ENCODE measurements around the gene RPS2. TPM values are rescaled to one million over a fixed set of nuclear protein-coding genes. Genes with fewer than 3 reads are reported as not detected.

Gene RPS2
- total and polyA plus RNA-seq, 2 donors (not counting 1 experiment from before 2014, with no cell fraction given): 1,683 to 2,596 TPM

DNA sequence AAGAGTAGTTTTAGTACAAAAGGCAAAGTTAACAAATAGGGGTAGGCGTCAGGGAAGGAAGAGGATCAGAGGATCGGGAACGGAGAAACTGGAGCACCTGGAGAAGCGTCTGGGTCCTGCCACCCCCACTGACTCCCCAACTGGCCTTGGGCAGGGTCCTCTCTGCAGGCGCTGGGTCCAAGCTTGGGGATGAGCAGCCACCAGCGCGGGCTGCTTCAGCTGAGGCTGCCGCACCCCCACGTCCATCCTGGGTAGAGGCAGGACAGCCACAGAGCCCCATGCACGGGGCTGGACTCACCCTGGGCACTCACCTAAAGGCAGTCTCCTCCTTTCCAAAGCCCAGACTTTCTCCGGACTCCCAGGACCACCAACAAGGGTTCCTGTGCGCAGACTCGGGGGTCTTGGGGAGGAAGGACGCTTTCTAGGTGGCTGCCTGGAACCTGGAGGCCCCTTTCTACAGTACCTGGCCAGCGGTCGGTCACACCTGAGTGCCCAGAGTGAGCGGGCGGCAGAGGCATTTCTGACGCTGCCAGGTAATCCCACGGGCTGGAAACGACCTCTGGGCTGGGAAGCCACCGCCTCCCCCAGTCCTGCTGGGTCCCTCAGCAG, 47.5 kb downstream of the RPS2 start:
- TF ChIP-seq, protein P1, sequence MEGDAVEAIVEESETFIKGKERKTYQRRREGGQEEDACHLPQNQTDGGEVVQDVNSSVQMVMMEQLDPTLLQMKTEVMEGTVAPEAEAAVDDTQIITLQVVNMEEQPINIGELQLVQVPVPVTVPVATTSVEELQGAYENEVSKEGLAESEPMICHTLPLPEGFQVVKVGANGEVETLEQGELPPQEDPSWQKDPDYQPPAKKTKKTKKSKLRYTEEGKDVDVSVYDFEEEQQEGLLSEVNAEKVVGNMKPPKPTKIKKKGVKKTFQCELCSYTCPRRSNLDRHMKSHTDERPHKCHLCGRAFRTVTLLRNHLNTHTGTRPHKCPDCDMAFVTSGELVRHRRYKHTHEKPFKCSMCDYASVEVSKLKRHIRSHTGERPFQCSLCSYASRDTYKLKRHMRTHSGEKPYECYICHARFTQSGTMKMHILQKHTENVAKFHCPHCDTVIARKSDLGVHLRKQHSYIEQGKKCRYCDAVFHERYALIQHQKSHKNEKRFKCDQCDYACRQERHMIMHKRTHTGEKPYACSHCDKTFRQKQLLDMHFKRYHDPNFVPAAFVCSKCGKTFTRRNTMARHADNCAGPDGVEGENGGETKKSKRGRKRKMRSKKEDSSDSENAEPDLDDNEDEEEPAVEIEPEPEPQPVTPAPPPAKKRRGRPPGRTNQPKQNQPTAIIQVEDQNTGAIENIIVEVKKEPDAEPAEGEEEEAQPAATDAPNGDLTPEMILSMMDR (conservative IDR thresholded peaks at IDR 0.05 in 1 of 2, IDR thresholded peaks at IDR 0.05 in 1 of 2; ENCODE audit: low read depth in 1 of 2, low read length in 2 of 2): no peak
- peak; percentile 89 for TF ChIP-seq EZH2 (IDR thresholded peaks at IDR 0.05; ENCODE audit: low read length, missing control alignments)
- Histone ChIP-seq H3K79me2 (ENCODE audit: control insufficient read depth, insufficient read depth, low read length) (no peaks in the 10 kb centered on the region), H3K9ac (ENCODE audit: insufficient read depth, low read length) (no peak overlapping the region), H3K27me3 (ENCODE audit: control insufficient read depth, insufficient read depth, low read length) (peaks cover 41% of the 10 kb centered on the region), H3K27ac (ENCODE audit: insufficient read depth, low read length) (no peak overlapping the region), H3K36me3 (ENCODE audit: control insufficient read depth, insufficient read depth, low read length) (no peaks in the 10 kb centered on the region), H4K20me1 (ENCODE audit: control insufficient read depth, extremely low read depth, insufficient read depth, low read length) (no peaks in the 10 kb centered on the region), H3K4me2 (ENCODE audit: extremely low read depth, insufficient read depth, low read length) (no peak overlapping the region), H3K4me3 (replicated peaks in 1 of 4; ENCODE audit: control extremely low read depth in 1 of 4, insufficient read depth in 1 of 4, low read depth in 3 of 4, low read length in 4 of 4) (no peak overlapping the region), H2AFZ (ENCODE audit: low read length) (no peak overlapping the region), H3K9me3 (ENCODE audit: control insufficient read depth, insufficient read depth, low read depth, low read length) (no peaks in the 10 kb centered on the region), H3K4me1 (ENCODE audit: control insufficient read depth, extremely low read depth, insufficient read depth, low read length) (no peaks in the 10 kb centered on the region)
- no peak for DNase-seq (ENCODE audit: low read depth in 2 of 2)

DNA sequence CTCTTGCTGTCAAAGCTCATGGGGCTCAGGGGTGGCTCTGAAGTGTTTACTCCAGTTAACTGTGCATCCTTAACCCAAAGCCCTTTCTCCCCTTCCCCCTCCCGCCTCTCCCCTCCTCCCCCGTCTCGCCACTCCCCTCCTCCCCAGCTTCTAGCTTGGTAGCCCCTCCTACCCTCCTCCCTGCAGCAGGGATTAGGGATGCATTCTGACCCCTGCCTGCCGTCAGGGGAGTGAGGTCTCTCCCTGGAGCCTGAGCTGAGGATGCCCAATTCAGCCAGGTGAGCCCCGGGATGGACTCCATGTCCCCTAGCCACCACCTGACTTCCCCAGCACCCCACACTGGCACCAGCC, 48.0 kb downstream of the RPS2 start:
- no peak for DNase-seq (ENCODE audit: low read depth in 2 of 2)
- Histone ChIP-seq H3K9me3 (ENCODE audit: control insufficient read depth, insufficient read depth, low read depth, low read length) (no peaks in the 10 kb centered on the region), H4K20me1 (ENCODE audit: control insufficient read depth, extremely low read depth, insufficient read depth, low read length) (no peaks in the 10 kb centered on the region), H3K9ac (ENCODE audit: insufficient read depth, low read length) (no peak overlapping the region), H3K4me1 (ENCODE audit: control insufficient read depth, extremely low read depth, insufficient read depth, low read length) (no peaks in the 10 kb centered on the region), H3K4me3 (replicated peaks in 1 of 4; ENCODE audit: control extremely low read depth in 1 of 4, insufficient read depth in 1 of 4, low read depth in 3 of 4, low read length in 4 of 4) (no peak overlapping the region), H3K79me2 (ENCODE audit: control insufficient read depth, insufficient read depth, low read length) (no peaks in the 10 kb centered on the region), H2AFZ (ENCODE audit: low read length) (no peak overlapping the region), H3K36me3 (ENCODE audit: control insufficient read depth, insufficient read depth, low read length) (no peaks in the 10 kb centered on the region), H3K27ac (ENCODE audit: insufficient read depth, low read length) (no peak overlapping the region), H3K4me2 (ENCODE audit: extremely low read depth, insufficient read depth, low read length) (no peak overlapping the region), H3K27me3 (ENCODE audit: control insufficient read depth, insufficient read depth, low read length) (peaks cover 41% of the 10 kb centered on the region)
- no peak for TF ChIP-seq EZH2 (IDR thresholded peaks at IDR 0.05; ENCODE audit: low read length, missing control alignments)
- TF ChIP-seq, protein P1 (conservative IDR thresholded peaks at IDR 0.05 in 1 of 2, IDR thresholded peaks at IDR 0.05 in 1 of 2; ENCODE audit: low read depth in 1 of 2, low read length in 2 of 2): no peak

GRCh38 chr16:1915732-1916639, 48.6 kb downstream of the RPS2 start:
- H3K9me3 ChIP-seq (ENCODE audit: control insufficient read depth, insufficient read depth, low read depth, low read length): no peaks in the 10 kb centered on the region
- H3K4me3 ChIP-seq (replicated peaks in 1 of 4; ENCODE audit: control extremely low read depth in 1 of 4, insufficient read depth in 1 of 4, low read depth in 3 of 4, low read length in 4 of 4): no peak overlapping the region
- H3K36me3 ChIP-seq (ENCODE audit: control insufficient read depth, insufficient read depth, low read length): no peaks in the 10 kb centered on the region
- H3K27me3 ChIP-seq (ENCODE audit: control insufficient read depth, insufficient read depth, low read length): peaks cover 41% of the 10 kb centered on the region
- H2AFZ ChIP-seq (ENCODE audit: low read length): no peak overlapping the region
- no peaks in the 10 kb centered on the region for H4K20me1 ChIP-seq (ENCODE audit: control insufficient read depth, extremely low read depth, insufficient read depth, low read length)
- H3K27ac ChIP-seq (ENCODE audit: insufficient read depth, low read length): no peak overlapping the region
- DNase-seq (ENCODE audit: low read depth in 2 of 2): no peak
- no peaks in the 10 kb centered on the region for H3K4me1 ChIP-seq (ENCODE audit: control insufficient read depth, extremely low read depth, insufficient read depth, low read length)
- no peaks in the 10 kb centered on the region for H3K79me2 ChIP-seq (ENCODE audit: control insufficient read depth, insufficient read depth, low read length)
- no peak overlapping the region for H3K9ac ChIP-seq (ENCODE audit: insufficient read depth, low read length)
- no peak for TF ChIP-seq EZH2 (IDR thresholded peaks at IDR 0.05; ENCODE audit: low read length, missing control alignments)
- TF ChIP-seq, protein P1 (conservative IDR thresholded peaks at IDR 0.05 in 1 of 2, IDR thresholded peaks at IDR 0.05 in 1 of 2; ENCODE audit: low read depth in 1 of 2, low read length in 2 of 2): no peak
- H3K4me2 ChIP-seq (ENCODE audit: extremely low read depth, insufficient read depth, low read length): no peak overlapping the region

Measured in fibroblast of lung (primary cell).